Neural crest cell (in vitro differentiated cells): Measurements from ENCODE around the gene FXYD2. TPM values are rescaled to one million over a fixed set of nuclear protein-coding genes. Genes with fewer than 3 reads are reported as not detected.
A peak's percentile ranks its signal among the peaks of the same experiment; 100 is the strongest.

ENCODE experiments used
- DNase-seq: peaks from one replicate; pipeline ENCODE4 v3.0.0; 2021; ENCODE audit warnings: low read depth, mixed read lengths, low spot score
- H3K27ac Mint-ChIP-seq: one replicate; pipeline ENCODE4 v1.8.0; 2021; ENCODE audit warnings: mild to moderate bottlenecking, mixed read lengths; ENCODE audit not compliant: unreplicated experiment
- H3K27me3 Mint-ChIP-seq: 2 replicates; pipeline ENCODE4 v1.8.0; 2021; ENCODE audit warnings: low read depth, mild to moderate bottlenecking, mixed read lengths
- H3K36me3 Mint-ChIP-seq: 2 replicates; pipeline ENCODE4 v1.8.0; 2021; ENCODE audit warnings: low read depth, mild to moderate bottlenecking, mixed read lengths
- H3K4me1 Mint-ChIP-seq: 2 replicates; pipeline ENCODE4 v1.8.0; 2021; ENCODE audit warnings: mixed read lengths
- H3K4me3 Mint-ChIP-seq: one replicate; pipeline ENCODE4 v1.8.0; 2021; ENCODE audit warnings: mild to moderate bottlenecking, mixed read lengths
- H3K9me3 Mint-ChIP-seq: 2 replicates; pipeline ENCODE4 v1.8.0; 2021; ENCODE audit warnings: mixed read lengths
- total RNA-seq: library from RNA; stranded (reverse); gene quantifications from 2 replicates; pipeline ENCODE4 v1.2.1, GENCODE V29; 2021
- TF ChIP-seq, protein P1 (sequence below): fragments of 200-600 bp; sonication (generic); conservative IDR thresholded peaks from 2 replicates; pipeline ENCODE4 v1.5.0; 2021; ENCODE audit warnings: antibody characterized with exemption, mild to moderate bottlenecking

FXYD2 gene
- total RNA-seq, 1 donor from 2014 or later: 0.26 TPM

DNA sequence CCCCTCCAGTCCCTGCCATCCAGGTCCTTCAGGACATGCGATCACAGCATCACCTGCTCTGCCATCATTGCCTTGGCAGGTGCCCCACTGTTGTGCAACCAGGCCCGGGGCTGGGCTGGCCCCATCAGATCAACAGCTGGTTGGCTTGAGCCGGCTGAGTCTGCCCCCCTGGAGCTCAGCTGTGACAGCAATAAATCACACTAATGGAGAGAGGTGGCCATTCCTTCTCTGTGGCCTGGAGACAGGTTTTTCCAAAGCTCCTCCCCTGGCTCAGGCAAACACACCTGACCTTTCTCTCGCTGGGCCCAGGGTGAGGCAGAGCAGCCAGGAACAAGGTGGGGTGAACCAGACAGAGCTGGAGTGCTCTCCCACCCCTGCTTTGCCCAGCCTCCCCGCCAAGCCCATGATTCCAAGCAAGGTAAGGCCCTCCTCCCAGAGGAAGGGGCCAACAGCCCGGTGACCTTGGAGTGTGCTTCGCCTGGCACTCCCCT is 8.9 kb upstream of the FXYD2 start:
- Mint-ChIP-seq H3K27me3 (peaks cover 3% of the 10 kb centered on the region), H3K27ac (no peak overlapping the region), H3K36me3 (peaks cover 2% of the 10 kb centered on the region), H3K4me1 (peaks cover 25% of the 10 kb centered on the region), H3K9me3 (no peaks in the 10 kb centered on the region), H3K4me3 (no peak overlapping the region)
- TF ChIP-seq, protein P1, sequence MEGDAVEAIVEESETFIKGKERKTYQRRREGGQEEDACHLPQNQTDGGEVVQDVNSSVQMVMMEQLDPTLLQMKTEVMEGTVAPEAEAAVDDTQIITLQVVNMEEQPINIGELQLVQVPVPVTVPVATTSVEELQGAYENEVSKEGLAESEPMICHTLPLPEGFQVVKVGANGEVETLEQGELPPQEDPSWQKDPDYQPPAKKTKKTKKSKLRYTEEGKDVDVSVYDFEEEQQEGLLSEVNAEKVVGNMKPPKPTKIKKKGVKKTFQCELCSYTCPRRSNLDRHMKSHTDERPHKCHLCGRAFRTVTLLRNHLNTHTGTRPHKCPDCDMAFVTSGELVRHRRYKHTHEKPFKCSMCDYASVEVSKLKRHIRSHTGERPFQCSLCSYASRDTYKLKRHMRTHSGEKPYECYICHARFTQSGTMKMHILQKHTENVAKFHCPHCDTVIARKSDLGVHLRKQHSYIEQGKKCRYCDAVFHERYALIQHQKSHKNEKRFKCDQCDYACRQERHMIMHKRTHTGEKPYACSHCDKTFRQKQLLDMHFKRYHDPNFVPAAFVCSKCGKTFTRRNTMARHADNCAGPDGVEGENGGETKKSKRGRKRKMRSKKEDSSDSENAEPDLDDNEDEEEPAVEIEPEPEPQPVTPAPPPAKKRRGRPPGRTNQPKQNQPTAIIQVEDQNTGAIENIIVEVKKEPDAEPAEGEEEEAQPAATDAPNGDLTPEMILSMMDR: no peak
- DNase-seq: no peak

DNA sequence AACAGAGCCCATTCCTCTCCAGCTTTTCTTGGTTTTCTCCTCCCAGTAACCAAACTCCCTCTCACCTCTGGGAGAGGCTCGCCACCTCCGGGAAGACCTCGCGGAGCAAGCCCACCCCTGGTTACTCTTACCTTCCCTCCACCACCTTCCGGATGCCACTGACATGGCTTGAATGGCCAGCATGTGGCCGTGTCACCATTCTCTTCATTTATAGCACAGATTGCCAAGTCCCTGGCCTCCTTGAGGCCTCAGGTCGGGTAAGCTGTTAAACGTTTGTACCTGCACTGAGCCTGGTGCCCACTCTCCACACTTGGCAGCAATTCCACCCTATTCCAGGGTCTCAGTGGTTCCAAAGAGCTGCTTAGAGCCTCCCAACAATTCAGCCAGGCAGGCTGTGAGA is 8.0 kb upstream of the FXYD2 start:
- Mint-ChIP-seq H3K36me3 (peaks cover 2% of the 10 kb centered on the region), H3K27me3 (peaks cover 3% of the 10 kb centered on the region), H3K9me3 (no peaks in the 10 kb centered on the region), H3K4me1 (peaks cover 22% of the 10 kb centered on the region), H3K4me3 (no peak overlapping the region), H3K27ac (peak overlapping the region; percentile 65)
- no peak for DNase-seq
- TF ChIP-seq, protein P1: no peak

DNA sequence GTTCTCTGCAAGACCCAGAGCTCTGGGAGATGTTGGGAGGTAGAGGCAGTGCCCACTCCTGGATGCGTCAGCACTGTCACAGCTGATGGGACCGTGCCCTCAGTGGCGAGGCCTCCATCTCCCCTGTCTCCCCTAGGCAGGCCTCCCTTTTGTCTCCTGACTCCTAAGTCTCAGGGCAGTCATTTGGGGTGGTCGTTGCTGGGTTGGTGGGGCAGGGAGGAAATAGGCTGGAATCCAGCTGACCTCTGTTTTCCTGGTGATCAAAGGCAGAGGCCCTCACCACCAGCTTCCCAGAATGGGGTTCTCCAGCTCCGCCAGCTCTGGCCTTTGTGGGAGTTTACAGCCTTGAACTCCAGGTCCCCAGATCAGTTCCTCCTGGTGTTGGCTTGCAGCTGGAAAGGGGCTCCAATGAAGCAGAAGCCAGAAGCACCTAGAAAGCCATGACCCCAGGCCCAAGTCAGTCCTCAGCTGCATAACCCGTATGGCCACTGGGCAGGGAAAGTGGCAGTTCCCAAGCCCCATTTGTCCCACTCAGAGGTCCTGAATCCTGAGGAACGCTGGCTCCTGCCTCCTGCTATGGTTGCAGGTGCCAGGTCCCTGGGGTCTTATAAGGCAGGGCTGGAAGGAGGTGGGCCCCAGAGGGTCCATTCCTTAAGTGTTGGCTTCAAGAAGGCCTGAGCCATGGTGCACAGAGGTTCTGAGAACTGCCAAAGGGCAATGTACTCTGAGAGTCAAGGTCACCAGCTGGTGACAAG is 7.3 kb upstream of the FXYD2 start:
- TF ChIP-seq, protein P1: no peak
- Mint-ChIP-seq H3K36me3 (peaks cover 2% of the 10 kb centered on the region), H3K4me1 (peaks cover 15% of the 10 kb centered on the region), H3K9me3 (no peaks in the 10 kb centered on the region), H3K27me3 (peaks cover 3% of the 10 kb centered on the region), H3K4me3 (no peak overlapping the region), H3K27ac (no peak overlapping the region)
- DNase-seq: no peak

DNA sequence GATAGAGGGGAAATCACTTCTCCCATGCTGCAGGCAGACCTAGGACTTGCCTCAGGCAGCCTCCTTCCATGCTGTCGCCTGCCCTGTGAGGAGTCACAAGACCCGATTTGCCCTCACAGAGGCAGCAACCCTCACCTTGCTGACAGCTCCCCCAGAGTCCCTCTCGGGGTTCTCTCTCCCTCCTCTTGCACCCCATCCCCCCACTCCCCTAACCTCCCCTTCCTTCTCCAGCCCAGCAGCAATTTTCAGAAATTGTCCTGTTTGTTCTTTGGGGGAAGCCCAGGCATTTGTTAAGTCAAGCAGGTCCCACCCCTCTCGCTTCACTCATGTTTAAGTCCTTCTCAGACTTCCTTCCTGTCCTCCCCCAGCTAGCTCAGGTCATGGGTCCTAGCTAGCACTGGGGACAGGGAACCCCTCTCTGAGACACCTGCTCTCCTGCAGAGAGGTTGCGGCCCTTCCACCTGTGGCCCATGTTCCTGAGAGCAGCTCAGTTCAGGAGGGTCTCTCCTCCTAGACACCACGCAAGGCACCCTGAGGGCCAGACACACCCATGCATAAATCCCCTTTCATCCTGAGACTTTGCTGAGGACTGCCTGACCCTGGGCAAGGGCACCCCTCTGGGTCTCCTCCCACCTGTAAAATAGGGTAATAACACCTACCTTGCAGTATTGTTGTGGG is 6.3 kb upstream of the FXYD2 start:
- H3K27ac Mint-ChIP-seq: no peak overlapping the region
- H3K4me1 Mint-ChIP-seq: peaks cover 9% of the 10 kb centered on the region
- no peak overlapping the region for H3K4me3 Mint-ChIP-seq
- peaks cover 6% of the 10 kb centered on the region for H3K27me3 Mint-ChIP-seq
- no peaks in the 10 kb centered on the region for H3K9me3 Mint-ChIP-seq
- H3K36me3 Mint-ChIP-seq: peaks cover 2% of the 10 kb centered on the region
- DNase-seq: no peak
- TF ChIP-seq, protein P1: no peak

DNA sequence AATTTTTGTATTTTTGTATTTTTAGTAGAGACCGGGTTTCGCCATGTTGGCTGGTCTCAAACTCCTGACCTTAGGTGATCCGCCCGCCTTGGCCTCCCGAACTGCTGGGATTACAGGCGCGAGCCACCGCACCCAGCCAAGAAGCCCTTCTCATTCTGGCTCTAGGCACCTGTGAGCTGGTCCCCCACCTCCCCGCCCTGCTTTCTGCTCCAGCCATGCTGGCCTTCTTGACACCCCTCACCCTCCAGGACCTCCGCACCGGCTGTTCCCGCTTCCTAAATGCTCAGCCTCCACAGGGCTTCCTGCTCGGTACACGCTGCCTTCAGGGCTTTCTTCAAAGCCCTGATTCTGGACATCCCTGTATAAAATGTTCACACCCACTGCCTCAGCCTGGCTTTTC is 5.5 kb upstream of the FXYD2 start:
- no peak for DNase-seq
- Mint-ChIP-seq H3K4me3 (no peak overlapping the region), H3K4me1 (peaks cover 9% of the 10 kb centered on the region), H3K27me3 (peaks cover 6% of the 10 kb centered on the region), H3K9me3 (no peaks in the 10 kb centered on the region), H3K27ac (no peak overlapping the region), H3K36me3 (peaks cover 2% of the 10 kb centered on the region)
- TF ChIP-seq, protein P1: no peak
